Erythroblast (primary cell): Measurements from ENCODE around the gene TRAPPC2L.

Source experiments
- DNase-seq, 2 experiments: peaks; one replicate each; lab custom pipeline; 2025; lab: John Stamatoyannopoulos, UW
- GATA1 ChIP-seq: IDR thresholded peaks from 2 replicates; pipeline ENCODE4 v1.6.1; 2011; ENCODE audit warnings: low read depth, mild to moderate bottlenecking, control low read depth, low read length, moderate library complexity
- POLR2A ChIP-seq: IDR thresholded peaks from 2 replicates; pipeline ENCODE4 v1.6.1; 2011; ENCODE audit warnings: mild to moderate bottlenecking, low read length

Gene TRAPPC2L

DNA sequence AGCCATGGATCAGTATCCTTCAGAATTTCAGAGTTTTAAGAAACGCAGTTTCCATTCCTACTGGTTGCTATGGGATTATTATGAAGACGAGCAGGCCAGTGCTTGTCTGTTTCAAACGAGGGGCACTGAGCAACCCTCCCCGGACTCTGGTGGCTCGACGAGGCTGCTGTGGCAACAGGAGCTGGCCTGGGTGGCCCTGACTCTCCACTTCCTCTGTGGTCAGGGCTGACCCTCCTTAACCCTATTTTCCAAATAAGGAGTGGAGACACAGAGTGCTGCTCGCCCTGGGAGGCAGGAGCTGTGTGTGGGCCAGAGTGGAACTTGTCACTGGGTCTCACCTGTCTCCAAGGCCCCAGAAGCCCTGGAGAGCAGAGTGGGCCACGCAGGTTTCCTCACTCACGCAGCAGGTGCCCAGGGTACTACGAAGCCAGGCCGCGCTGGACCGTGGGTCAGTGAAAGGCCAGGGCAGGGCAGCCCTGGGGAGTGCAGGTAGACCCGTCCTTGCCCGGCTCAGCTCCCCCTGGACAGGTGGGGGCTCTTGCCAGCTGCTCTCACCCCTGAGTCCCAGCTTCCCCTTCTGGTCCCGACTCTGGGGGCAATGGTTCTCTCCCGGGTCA, 3.5 kb upstream of the TRAPPC2L start:
- DNase-seq = no peak

DNA sequence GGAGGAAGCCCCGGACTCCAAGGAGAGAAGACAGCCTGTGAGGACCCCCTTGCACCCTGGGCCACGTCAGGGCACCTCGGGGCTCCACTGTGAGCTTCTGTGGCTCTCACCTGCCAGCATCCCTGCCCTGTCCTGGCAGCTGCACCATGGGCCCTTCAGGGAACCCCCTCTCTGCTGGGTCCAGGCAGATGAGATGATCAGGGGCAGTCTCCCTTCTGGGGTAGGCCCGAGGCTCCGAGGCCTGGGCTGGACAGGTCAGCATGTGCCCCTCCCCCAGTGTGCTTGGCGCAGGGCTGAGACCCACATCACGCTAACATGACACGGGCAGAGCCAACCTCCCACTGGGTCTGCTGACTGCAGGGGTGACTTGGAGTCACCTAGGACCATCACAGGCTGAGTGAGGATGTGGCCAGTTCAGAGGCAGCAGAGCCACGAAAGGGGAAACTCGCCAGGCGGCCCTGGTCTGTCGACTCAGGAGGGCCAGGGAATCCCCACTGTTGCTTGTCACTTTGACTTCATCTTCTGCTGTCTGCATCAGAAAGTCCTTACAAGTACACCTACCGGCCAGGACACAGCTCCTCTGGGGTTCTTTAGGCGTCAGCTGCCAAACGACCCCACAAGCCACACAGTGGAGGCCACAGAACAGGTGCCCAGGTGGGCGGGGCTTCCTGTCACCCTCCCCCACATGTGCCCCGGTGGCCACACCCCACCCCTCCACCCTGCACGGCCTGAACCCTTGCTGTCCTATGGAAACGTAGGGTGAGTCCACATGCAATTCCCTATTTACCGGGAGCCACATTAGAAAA, 2.4 kb upstream of the TRAPPC2L start:
- TF ChIP-seq GATA1 = no peak
- no peak for TF ChIP-seq POLR2A
- DNase-seq = peak in 1 of 2 experiments; percentile 33

More for the DNA sequence above, 3.5 kb upstream of the TRAPPC2L start:
- no peak for TF ChIP-seq POLR2A
- TF ChIP-seq GATA1 = no peak

DNA sequence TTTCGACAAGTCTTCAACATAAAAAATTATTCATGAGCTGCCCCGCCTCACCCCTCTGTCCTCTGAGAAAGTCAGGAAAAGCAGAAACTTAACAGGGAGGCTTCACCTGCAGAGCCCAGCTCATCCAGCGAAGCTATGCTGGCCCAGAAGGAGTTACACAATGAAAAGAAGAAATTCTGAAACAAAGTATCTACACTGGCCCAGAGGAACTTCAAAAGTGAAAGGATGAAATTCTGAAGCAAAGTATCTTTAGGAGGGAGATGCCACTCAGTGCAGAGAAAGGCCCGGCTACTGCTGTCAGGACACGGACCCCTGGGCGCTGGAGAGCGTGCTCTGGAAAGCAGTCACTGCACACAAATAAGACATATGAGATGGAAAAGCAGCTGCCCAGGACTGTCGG, 1.8 kb upstream of the TRAPPC2L start:
- TF ChIP-seq POLR2A (no peak), GATA1 (no peak)
- DNase-seq = no peak

DNA sequence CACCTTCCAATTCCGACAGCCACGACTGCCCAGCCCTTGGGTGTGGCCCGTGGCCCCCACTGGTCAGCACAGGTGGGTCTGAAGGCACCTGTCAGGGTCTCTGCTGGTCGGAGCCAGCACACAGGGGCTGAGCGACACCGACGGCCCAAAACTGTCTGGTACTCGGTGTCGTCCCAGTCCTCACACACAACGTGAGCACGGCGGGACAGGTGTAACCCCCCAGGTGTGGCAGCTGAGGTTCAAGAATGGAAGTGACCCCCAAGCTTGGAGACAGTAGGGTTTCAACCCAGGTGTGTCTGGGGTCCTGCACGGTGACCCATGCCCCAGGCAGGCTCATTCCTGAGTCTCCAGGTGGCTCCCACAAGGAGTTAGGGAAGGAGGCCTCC, 1.2 kb upstream of the TRAPPC2L start:
- TF ChIP-seq GATA1 (no peak), POLR2A (no peak)
- DNase-seq = no peak

DNA sequence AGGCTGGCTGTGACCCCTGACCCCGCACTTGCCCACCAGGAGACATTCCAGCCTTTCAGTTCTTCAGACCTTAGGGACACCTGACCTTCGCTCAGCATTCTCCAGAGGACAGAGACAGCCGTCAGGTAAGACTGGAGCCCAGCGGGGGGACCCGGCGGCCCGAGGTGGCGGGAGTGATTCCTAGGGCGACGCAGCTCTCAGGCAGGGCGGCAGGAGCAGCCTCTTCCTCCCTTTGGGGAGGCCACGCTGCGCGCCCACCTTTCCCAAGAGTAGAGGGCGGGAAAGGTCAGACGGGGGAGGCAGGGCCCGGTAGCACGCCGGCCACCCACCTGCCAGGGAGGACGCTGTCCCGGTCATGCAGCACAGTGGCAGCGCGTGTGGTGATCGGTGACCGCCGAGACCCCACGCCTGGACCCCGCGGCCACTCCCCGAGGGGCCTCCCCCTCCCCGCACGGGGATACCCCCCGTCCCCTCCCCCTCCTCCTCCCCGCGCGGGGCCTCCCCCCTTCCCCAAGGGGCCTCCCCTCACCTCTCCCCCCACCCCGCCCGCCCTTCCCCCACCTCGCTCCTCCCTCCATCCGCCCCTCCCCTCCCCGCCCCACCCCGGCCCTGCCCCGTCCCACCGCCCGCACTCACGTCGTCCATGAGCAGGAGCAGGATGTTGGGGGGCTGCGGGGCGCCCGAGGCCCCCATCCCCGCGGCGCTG, 652 bp upstream of the TRAPPC2L start:
- peak in 1 of 2 experiments; percentile 40 for DNase-seq
- no peak for TF ChIP-seq POLR2A
- TF ChIP-seq GATA1 = no peak

DNA sequence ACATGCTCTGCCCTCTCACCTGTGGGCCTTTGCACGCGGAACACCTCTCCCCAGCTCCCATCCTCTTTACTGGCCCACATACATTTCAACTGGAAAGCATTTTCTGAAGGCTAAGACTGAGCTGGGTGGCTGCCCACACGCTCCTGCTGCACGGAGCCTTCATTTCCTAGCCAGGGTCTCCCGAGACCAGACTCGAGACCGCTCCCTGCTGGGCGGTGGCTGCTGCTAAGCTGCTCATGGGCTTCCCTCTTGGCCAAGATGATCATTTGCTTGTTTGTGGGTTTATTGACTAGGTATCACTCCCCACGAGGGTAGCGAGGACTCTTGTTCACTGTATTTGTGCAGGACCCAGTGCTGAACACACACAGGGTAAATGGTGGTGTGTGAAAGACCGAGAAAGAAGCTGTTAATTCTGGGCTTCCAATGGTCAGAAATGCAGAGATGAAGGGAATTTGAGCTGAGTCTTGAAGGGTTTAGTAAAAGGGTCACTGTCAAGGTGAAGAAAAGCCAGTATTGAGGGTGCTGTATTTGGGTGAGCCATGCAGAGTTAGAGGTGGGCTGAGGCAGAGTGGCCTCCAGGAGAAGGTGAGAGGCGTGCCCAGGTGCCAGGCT, 907 bp downstream of the TRAPPC2L start:
- peak; percentile 82 to 85 for DNase-seq
- TF ChIP-seq GATA1 (no peak), POLR2A (no peak)

DNA sequence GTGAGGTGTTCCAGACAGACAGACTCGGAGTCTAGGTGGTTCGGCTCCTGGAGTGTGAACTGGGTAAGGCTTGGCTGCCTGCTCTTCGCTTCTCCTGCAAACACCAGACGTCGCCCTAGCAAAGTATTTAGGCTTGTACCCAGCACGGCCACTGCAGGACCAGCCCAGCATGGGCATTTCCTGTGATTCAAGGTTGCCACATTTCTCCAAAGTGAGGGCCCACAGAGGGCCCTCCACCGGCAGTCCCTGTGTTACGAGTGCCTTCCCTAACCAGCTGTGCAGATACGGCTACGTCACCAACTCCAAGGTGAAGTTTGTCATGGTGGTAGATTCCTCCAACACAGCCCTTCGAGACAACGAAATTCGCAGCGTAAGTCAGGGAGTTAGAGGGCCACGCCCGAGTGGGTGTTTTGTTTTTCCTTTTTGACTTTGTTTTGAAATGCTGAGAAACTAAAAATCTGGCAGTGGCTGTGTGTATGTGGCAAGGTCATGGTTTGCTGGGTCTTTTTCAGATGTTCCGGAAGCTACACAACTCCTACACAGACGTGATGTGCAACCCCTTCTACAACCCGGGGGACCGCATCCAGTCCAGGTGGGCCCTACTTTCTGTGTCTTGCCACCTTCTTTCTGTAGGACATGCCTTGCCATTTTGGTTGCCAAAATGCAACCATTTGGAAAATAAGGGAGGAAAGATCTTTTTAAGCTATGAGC, 2.6 kb downstream of the TRAPPC2L start:
- DNase-seq = no peak
- TF ChIP-seq POLR2A = no peak
- no peak for TF ChIP-seq GATA1

DNA sequence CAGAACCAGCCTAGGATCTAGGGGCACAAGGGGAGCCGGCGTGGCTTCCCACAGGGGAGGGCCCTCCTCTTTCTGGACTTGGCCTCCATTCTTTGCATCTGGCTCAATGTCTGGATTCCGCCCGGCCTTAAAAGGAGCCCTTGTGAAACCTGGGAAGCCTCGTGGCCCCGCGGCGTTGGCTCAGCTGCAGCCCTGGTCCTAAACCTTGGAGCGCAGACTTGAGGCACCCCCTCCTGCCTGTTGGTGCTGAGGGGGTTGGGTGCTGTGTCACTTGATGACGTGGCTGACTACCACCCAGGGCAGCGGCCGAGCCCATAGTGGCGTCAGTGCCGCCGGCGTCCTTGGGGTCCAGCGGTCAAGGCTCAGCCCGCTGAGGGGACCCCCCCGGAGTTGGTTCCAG, 4.4 kb downstream of the TRAPPC2L start:
- no peak for TF ChIP-seq GATA1
- TF ChIP-seq POLR2A = no peak

DNA sequence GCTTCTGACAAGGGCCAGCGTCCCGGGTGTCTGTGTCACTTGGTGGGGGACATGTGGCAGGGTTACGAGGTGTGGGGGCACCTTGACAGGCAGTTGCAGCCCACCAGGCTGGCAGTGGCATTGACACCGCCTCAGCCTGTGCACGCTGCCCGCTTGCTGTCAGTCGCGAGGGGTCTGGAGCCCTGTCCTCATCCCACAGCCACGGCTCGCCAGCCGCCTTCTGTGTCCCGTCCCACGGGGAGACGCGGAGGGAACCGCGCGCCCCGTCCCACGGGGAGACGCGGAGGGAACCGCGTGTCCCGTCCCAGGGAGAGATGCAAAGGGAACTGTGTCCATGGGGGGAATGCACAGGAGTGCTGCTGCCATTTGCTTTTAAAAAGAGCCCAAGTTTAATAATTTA, 6.0 kb downstream of the TRAPPC2L start:
- DNase-seq = no peak
- no peak for TF ChIP-seq POLR2A
- TF ChIP-seq GATA1 = no peak

More for the DNA sequence above, 4.4 kb downstream of the TRAPPC2L start:
- no peak for DNase-seq

DNA sequence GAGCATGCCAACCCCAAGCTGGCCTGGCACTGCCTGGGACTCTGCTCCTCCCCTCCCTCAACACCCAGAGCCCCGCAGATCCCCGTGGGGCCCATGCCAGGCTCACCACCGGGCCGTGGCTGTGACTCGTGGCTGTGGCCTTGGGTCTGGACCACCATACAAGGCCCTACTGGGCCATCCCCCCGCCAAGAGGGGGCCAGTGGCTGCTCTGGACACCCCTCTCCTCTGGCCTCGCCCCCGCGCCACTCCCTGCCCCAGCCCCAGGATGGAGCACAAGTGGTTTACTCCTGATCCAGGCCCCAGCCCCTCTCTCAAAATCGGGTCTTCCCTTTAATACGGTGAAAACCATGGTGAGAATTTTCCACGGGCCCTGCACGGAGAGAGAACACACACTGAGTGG, 6.5 kb downstream of the TRAPPC2L start:
- no peak for DNase-seq
- TF ChIP-seq POLR2A (no peak), GATA1 (no peak)

DNA sequence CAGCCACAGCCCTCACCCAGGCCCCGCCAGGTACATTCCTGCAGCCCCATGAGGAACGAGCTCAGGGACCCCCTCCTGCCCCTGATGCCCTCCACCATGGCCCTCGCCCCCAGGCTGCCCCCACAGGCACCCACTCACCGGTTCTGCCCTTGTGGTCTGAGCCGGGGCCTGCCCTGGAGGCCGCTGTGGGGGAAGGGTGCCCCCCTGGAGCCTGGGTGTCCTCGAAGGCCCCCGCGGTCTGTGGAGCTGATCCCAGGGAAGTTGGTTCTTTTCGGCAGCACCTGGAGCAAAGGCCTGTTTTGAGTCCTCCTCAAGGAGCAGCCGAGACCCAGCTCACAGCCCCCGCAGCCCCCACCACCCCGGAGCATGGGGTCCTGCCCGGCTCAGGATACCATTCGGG, 7.2 kb downstream of the TRAPPC2L start:
- no peak for TF ChIP-seq GATA1
- no peak for DNase-seq

DNA sequence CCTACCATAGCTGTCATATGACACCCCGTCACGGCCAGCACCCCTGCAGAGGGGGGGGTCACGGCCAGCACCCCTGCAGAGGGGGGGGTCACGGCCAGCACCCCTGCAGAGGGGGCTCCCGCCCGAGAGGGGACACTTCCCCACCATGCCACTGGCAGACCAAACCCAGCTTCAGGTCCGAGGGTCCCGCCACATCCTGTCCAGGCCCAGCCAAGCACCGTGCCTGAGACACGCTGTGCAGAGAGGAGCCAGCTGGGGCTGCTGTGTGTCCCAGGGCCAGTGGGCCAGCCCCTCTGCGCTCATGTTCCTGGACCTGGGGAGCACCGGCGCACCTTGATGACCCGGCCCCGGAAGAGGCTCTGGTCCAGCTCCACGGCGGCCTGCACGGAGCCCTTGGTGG, 7.6 kb downstream of the TRAPPC2L start:
- TF ChIP-seq POLR2A (no peak), GATA1 (no peak)
- DNase-seq = no peak

DNA sequence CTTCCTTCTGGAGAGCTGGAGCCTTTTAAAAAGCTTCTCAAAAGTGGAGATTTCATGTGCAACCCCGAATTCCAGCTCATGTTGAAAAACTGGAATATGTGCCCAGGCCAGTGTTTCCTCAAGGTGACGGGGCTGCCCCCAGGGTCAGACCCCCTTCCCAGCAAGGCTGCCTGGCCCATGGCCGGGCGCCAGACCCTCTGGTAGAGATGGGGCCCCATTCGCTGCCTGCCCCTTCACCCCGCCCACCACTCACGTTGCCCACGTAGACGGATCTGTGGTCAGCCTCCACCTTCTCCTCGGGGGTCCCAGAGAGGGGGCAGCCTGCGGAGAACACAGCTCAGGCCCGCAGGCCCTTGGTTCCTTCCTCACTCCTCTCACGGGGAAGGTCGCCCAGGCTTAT, 8.4 kb downstream of the TRAPPC2L start:
- TF ChIP-seq POLR2A (no peak), GATA1 (no peak)
- DNase-seq = no peak
